GM12892 (cell line): ENCODE data around the gene NECAB2.

Experiments used
- POLR2A ChIP-seq: IDR thresholded peaks from 2 replicates; pipeline ENCODE4 v1.6.1; 2011; ENCODE audit warnings: low read depth, low read length, control low read depth
- POLR2AphosphoS5 ChIP-seq: IDR thresholded peaks from 2 replicates; pipeline ENCODE4 v1.6.1; 2011; ENCODE audit warnings: low read depth, low read length, control low read depth
- TAF1 ChIP-seq: IDR thresholded peaks from 2 replicates; pipeline ENCODE4 v1.6.1; 2011; ENCODE audit warnings: low read depth, mild to moderate bottlenecking, control low read depth, low read length, borderline replicate concordance

DNA sequence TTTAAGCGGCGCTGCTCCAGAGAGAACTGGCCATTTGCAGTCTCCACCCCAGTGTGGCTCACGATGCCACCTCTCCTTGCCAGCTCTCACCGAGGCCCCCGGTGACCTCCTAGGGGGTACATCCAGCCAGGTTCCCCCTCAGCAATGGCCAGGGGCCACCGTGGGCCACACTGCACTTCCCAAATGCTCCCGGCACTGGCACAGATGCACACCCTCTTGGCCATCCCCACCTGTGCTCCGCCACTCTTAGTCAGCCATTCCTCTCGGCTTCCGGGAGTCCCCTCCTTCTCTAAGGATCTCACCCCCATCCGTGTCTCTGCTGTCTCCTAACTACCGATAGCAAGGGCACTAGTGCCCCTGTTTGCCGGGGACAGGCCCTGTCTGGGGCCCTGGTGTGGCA is 43.4 kb upstream of the NECAB2 start:
- TF ChIP-seq POLR2A (no peak), POLR2AphosphoS5 (no peak), TAF1 (no peak)
